Activated gamma-delta T cell treated with Interleukin-2 at 50 U/mL for 16 hours (primary cell): ENCODE measurements around the gene MACO1.
"Not testable (repeated sequence)": the region's sequence is repeated elsewhere in the genome, so short reads cannot be mapped to it uniquely, and the experiment has no call there.

Source experiments
- DNase-seq: peaks from one replicate; pipeline ENCODE4 v3.0.0-alpha.2; 2020

MACO1 gene

GRCh38 chr1:25430073-25430966 is at the start of gene MACO1:
TSS of gene MACO1 (plus strand) at chr1:25430897. CDS start at chr1:25431099, 202 bp downstream.
- DNase-seq: peak; percentile 97

GRCh38 chr1:25382543-25382942 is 48.2 kb upstream of the MACO1 start:
- not testable (repeated sequence) for DNase-seq

- DNase-seq: not testable (repeated sequence)
Measured at GRCh38 chr1:25383090-25383489, 47.6 kb upstream of the MACO1 start.

- not testable (repeated sequence) for DNase-seq
Measured at GRCh38 chr1:25383875-25384274, 46.8 kb upstream of the MACO1 start.

GRCh38 chr1:25387096-25387495 is 43.6 kb upstream of the MACO1 start:
- not testable (repeated sequence) for DNase-seq

- DNase-seq: not testable (repeated sequence)
Measured at GRCh38 chr1:25388691-25389090, 42.0 kb upstream of the MACO1 start.

- not testable (repeated sequence) for DNase-seq
Measured at GRCh38 chr1:25389721-25390120, 41.0 kb upstream of the MACO1 start.

- no peak for DNase-seq
Measured at GRCh38 chr1:25392841-25393240, 37.9 kb upstream of the MACO1 start.

- not testable (repeated sequence) for DNase-seq
Measured at GRCh38 chr1:25397549-25397948, 33.1 kb upstream of the MACO1 start.

GRCh38 chr1:25398079-25398478 is 32.6 kb upstream of the MACO1 start:
- not testable (repeated sequence) for DNase-seq

- DNase-seq: not testable (repeated sequence)
Measured at GRCh38 chr1:25402947-25403803, 27.5 kb upstream of the MACO1 start.

GRCh38 chr1:25405731-25406305 is 24.9 kb upstream of the MACO1 start:
- DNase-seq: not testable (repeated sequence)

GRCh38 chr1:25409641-25410427 is 20.9 kb upstream of the MACO1 start:
- not testable (repeated sequence) for DNase-seq

- not testable (repeated sequence) for DNase-seq
Measured at GRCh38 chr1:25412872-25413623, 17.6 kb upstream of the MACO1 start.

GRCh38 chr1:25414157-25414556 is 16.5 kb upstream of the MACO1 start:
- not testable (repeated sequence) for DNase-seq

GRCh38 chr1:25414578-25414977 is 16.1 kb upstream of the MACO1 start:
- DNase-seq: not testable (repeated sequence)

GRCh38 chr1:25417280-25417679 is 13.4 kb upstream of the MACO1 start:
- not testable (repeated sequence) for DNase-seq

- DNase-seq: not testable (repeated sequence)
Measured at GRCh38 chr1:25419339-25419738, 11.4 kb upstream of the MACO1 start.

GRCh38 chr1:25420715-25421114 is 10.0 kb upstream of the MACO1 start, which contains the start of gene RHCE:
TSS of gene RHCE (minus strand) at chr1:25420825. CDS start at chr1:25420786, 39 bp downstream.
- not testable (repeated sequence) for DNase-seq

- DNase-seq: not testable (repeated sequence)
Measured at GRCh38 chr1:25423206-25423605, 7.5 kb upstream of the MACO1 start.
